ENCODE measurements around the gene ADGRD2.

Gene ADGRD2

GRCh38 chr9:124442826-124443225, 7.4 kb upstream of the ADGRD2 start:
- peak; percentile 11 for DNase-seq (ENCODE audit: low spot score)

GRCh38 chr9:124443625-124444024, 6.6 kb upstream of the ADGRD2 start:
- DNase-seq (ENCODE audit: low spot score) = no peak
- no peak for TF ChIP-seq CTCF (IDR thresholded peaks at IDR 0.05)
- Histone ChIP-seq H3K27ac (no peak overlapping the region), H3K4me3 (no peak overlapping the region)

More at GRCh38 chr9:124442826-124443225, 7.4 kb upstream of the ADGRD2 start:
- no peak overlapping the region for H3K4me3 ChIP-seq
- H3K27ac ChIP-seq = no peak overlapping the region
- TF ChIP-seq CTCF (IDR thresholded peaks at IDR 0.05) = no peak

- TF ChIP-seq CTCF (IDR thresholded peaks at IDR 0.05) = no peak
- DNase-seq (ENCODE audit: low spot score) = no peak
- Histone ChIP-seq H3K27ac (no peak overlapping the region), H3K4me3 (no peak overlapping the region)
Observed at GRCh38 chr9:124444166-124444565, 6.1 kb upstream of the ADGRD2 start.

- no peak for DNase-seq (ENCODE audit: low spot score)
- Histone ChIP-seq H3K4me3 (no peak overlapping the region), H3K27ac (no peak overlapping the region)
- TF ChIP-seq CTCF (IDR thresholded peaks at IDR 0.05) = no peak
Observed at GRCh38 chr9:124447297-124447661, 3.0 kb upstream of the ADGRD2 start.

DNA sequence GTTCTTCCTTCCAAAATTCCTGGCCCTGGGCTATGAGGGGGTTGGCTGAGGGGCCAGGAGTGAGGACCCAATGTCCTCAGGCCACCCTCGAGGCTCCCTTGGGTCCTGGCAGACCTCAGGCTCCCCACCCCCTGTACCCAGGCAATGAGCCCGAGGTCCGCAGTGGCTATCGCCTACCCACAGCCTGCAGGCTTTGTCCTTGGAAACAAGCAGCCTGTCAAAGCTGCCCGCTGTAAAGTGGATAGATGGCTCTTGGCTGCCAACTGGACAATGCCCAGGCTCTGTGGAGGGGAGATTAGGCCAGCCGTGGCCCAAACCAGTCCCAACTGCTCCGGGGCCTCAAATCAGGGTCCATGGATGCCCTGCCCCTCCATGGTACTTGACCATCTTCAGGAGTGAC, 2.2 kb upstream of the ADGRD2 start:
- no peak for TF ChIP-seq CTCF (IDR thresholded peaks at IDR 0.05)
- H3K27ac ChIP-seq = no peak overlapping the region
- peak; percentile 47 for DNase-seq (ENCODE audit: low spot score)
- no peak overlapping the region for H3K4me3 ChIP-seq

DNA sequence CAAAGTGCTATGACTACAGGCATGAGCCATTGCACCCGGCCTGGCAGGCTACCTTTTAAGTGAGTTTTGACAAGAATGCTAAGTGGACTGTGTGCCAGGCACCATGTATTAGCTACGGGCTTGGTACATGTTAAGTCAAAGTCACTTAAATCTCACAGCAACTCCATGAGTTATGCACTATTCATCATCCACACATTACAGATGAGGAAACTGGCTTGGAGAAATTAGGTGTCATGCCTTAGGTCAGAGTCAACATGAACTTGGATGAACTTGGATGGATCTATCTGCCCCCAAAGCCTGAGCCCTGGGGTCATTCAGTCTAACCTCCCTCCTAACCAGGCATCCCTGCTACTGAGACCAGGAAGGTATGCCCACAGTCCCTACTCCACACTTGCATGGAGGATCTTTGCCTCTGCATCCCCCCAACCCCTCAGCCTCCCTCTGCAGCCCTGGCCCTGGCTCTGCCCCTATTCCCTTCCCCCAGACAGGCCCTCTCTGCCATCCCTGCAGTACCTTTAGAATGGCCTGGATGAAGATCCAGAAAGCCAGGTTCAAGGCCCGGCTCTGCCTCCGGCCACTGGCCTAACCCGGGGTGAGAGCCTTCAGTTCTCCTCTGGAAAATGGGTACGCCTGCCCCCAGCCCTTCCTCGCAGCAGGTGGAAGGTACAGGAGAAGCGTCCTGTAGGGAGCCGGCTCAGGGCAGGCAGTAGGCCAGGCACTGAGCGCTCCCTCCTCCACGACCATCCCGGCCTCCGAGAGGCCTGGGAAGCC, 685 bp upstream of the ADGRD2 start:
- TF ChIP-seq CTCF (IDR thresholded peaks at IDR 0.05) = no peak
- no peak overlapping the region for H3K4me3 ChIP-seq
- no peak overlapping the region for H3K27ac ChIP-seq
- DNase-seq (ENCODE audit: low spot score) = peak; percentile 67

GRCh38 chr9:124450931-124451661, 845 bp downstream of the ADGRD2 start:
- Histone ChIP-seq H3K4me3 (no peak overlapping the region), H3K27ac (no peak overlapping the region)
- no peak for DNase-seq (ENCODE audit: low spot score)
- TF ChIP-seq CTCF (IDR thresholded peaks at IDR 0.05) = no peak

Data from coronary artery (tissue), 2 donors.